Endodermal cell (in vitro differentiated cells): ENCODE results near the gene PTPRE. TPM values are rescaled to one million over a fixed set of nuclear protein-coding genes. Genes with fewer than 3 reads are reported as not detected.
A peak's percentile ranks its signal among the peaks of the same experiment; 100 is the strongest.

Experiments
- DNase-seq: peaks from one replicate; pipeline ENCODE4 v3.0.0-alpha.2; 2017
- H3K27ac ChIP-seq: 2 replicates; pipeline ENCODE4 v1.5.1; 2013; ENCODE audit warnings: mild to moderate bottlenecking, low read depth, low read length, moderate library complexity
- H3K27me3 ChIP-seq: 2 replicates; pipeline ENCODE4 v1.6.1; 2013; ENCODE audit warnings: mild to moderate bottlenecking, low read length, moderate library complexity; ENCODE audit not compliant: insufficient read depth, control insufficient read depth, poor library complexity, severe bottlenecking
- H3K36me3 ChIP-seq: 2 replicates; pipeline ENCODE4 v1.7.0; 2013; ENCODE audit warnings: mild to moderate bottlenecking, low read length, moderate library complexity; ENCODE audit not compliant: control insufficient read depth, insufficient read depth
- H3K4me1 ChIP-seq: one replicate; pipeline ENCODE4 v1.7.0; 2013; ENCODE audit warnings: low read length; ENCODE audit not compliant: control insufficient read depth, insufficient read depth
- H3K4me3 ChIP-seq: 2 replicates; pipeline ENCODE4 v1.5.1; 2013; ENCODE audit warnings: mild to moderate bottlenecking, low read length, moderate library complexity
- H3K9ac ChIP-seq: 2 replicates; pipeline ENCODE4 v1.6.1; 2013; ENCODE audit warnings: mild to moderate bottlenecking, low read length, moderate library complexity; ENCODE audit not compliant: poor library complexity, severe bottlenecking; ENCODE audit errors: extremely low read depth
- H3K9me3 ChIP-seq: 2 replicates; pipeline ENCODE4 v1.6.1; 2013; ENCODE audit warnings: mild to moderate bottlenecking, low read length, moderate library complexity; ENCODE audit not compliant: control insufficient read depth
- H3K27ac Mint-ChIP-seq: 2 replicates; pipeline ENCODE4 v1.8.0; 2020; ENCODE audit warnings: mixed read lengths
- H3K27me3 Mint-ChIP-seq: 2 replicates; pipeline ENCODE4 v1.8.0; 2021; ENCODE audit warnings: mild to moderate bottlenecking, mixed read lengths; ENCODE audit not compliant: insufficient read depth
- H3K36me3 Mint-ChIP-seq: 2 replicates; pipeline ENCODE4 v1.8.0; 2020; ENCODE audit warnings: low read depth, mixed read lengths
- H3K4me1 Mint-ChIP-seq: 2 replicates; pipeline ENCODE4 v1.8.0; 2020; ENCODE audit warnings: mixed read lengths
- H3K4me3 Mint-ChIP-seq: 2 replicates; pipeline ENCODE4 v1.8.0; 2020; ENCODE audit warnings: mild to moderate bottlenecking, moderate library complexity, mixed read lengths
- H3K9me3 Mint-ChIP-seq: 2 replicates; pipeline ENCODE4 v1.8.0; 2020; ENCODE audit warnings: mild to moderate bottlenecking, mixed read lengths
- WGBS, 2 experiments: methylation state at CpG; one replicate each; pipeline versions ENCODE4 v1.1.5 to v1.1.7; 2013; ENCODE audit warnings: missing lambda C conversion rate in 2 of 2, mixed read lengths in 1 of 2; ENCODE audit not compliant: insufficient coverage in 1 of 2, insufficient read length in 1 of 2; 5-methylcytosine and 5-hydroxymethylcytosine counted together
- total RNA-seq, 2 donors: library from RNA; stranded (reverse); fragmentation: NEBNext Ultra II Directional in 1 of 2; extraction: Animal tissue kit (Norgen Biotek cat#: 25700) in 1 of 2; gene quantifications; 2 replicates in 1 of 2; 3 replicates in 1 of 2; pipeline ENCODE4 v1.2.1, GENCODE V29; 2021
- TF ChIP-seq, protein P1 (sequence below): fragments of 200-600 bp; sonication (generic); conservative IDR thresholded peaks from 2 replicates; pipeline ENCODE4 v1.5.0; 2021; ENCODE audit warnings: antibody characterized with exemption, mild to moderate bottlenecking

Gene PTPRE
- total RNA-seq, 2 donors from 2014 or later = 0.75 to 3.0 TPM

GRCh38 chr10:128124813-128125403 lies 218.0 kb downstream of the PTPRE start:
- peaks cover 26% of the 10 kb centered on the region for H3K36me3 ChIP-seq
- TF ChIP-seq, protein P1, sequence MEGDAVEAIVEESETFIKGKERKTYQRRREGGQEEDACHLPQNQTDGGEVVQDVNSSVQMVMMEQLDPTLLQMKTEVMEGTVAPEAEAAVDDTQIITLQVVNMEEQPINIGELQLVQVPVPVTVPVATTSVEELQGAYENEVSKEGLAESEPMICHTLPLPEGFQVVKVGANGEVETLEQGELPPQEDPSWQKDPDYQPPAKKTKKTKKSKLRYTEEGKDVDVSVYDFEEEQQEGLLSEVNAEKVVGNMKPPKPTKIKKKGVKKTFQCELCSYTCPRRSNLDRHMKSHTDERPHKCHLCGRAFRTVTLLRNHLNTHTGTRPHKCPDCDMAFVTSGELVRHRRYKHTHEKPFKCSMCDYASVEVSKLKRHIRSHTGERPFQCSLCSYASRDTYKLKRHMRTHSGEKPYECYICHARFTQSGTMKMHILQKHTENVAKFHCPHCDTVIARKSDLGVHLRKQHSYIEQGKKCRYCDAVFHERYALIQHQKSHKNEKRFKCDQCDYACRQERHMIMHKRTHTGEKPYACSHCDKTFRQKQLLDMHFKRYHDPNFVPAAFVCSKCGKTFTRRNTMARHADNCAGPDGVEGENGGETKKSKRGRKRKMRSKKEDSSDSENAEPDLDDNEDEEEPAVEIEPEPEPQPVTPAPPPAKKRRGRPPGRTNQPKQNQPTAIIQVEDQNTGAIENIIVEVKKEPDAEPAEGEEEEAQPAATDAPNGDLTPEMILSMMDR = no peak
- Mint-ChIP-seq H3K27me3 (no peaks in the 10 kb centered on the region), H3K9me3 (no peaks in the 10 kb centered on the region), H3K4me3 (peak overlapping the region; percentile 83), H3K27ac (peak overlapping the region; percentile 30), H3K36me3 (peaks cover 16% of the 10 kb centered on the region), H3K4me1 (peaks cover 24% of the 10 kb centered on the region)
- H3K9me3 ChIP-seq = no peaks in the 10 kb centered on the region
- peak overlapping the region; percentile 87 for H3K4me3 ChIP-seq
- H3K27ac ChIP-seq = no peak overlapping the region
- H3K4me1 ChIP-seq = no peaks in the 10 kb centered on the region
- WGBS, 2 experiments = 44 to 47% methylated on average over 9 to 11 of the region's 11 CpGs
- no peaks in the 10 kb centered on the region for H3K27me3 ChIP-seq
- peak overlapping the region; percentile 74 for H3K9ac ChIP-seq
- DNase-seq = no peak

DNA sequence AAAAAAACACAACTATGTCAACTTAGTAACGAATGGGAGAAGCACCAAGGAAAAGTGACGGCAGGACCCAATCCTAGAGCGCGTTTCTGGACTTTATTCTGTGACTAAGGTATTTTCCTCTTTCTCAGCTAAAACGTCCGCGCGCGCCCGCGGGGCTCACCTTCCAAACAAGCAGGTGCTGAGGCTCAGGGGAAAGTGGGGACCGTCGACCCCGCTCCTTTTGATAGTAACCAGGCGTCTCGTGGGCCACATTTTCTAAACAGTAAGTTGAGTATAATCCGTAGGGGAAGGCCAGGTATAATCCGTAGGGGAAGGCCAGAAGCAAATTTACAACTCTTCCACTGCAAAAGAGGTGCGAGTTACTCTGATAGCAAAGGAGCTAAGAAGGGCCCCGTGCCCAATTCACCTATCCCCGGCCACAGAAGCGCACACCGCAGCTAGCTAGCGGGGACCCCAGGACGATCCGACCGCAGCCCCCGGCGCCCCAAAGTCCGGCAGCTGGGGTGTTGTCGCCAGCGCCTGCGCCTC lies 218.6 kb downstream of the PTPRE start:
- no peaks in the 10 kb centered on the region for H3K9me3 Mint-ChIP-seq
- H3K36me3 Mint-ChIP-seq = peaks cover 15% of the 10 kb centered on the region
- peaks cover 24% of the 10 kb centered on the region for H3K36me3 ChIP-seq
- H3K9ac ChIP-seq = peak overlapping the region; percentile 74
- peak overlapping the region; percentile 30 for H3K27ac Mint-ChIP-seq
- H3K27me3 ChIP-seq = no peaks in the 10 kb centered on the region
- no peaks in the 10 kb centered on the region for H3K27me3 Mint-ChIP-seq
- H3K4me1 Mint-ChIP-seq = peaks cover 24% of the 10 kb centered on the region
- H3K4me1 ChIP-seq = no peaks in the 10 kb centered on the region
- H3K27ac ChIP-seq = no peak overlapping the region
- peak overlapping the region; percentile 83 for H3K4me3 Mint-ChIP-seq
- DNase-seq = no peak
- TF ChIP-seq, protein P1 = no peak
- 1 to 2% methylated on average over 7 to 33 of the region's 33 CpGs for WGBS, 2 experiments
- no peaks in the 10 kb centered on the region for H3K9me3 ChIP-seq
- H3K4me3 ChIP-seq = peak overlapping the region; percentile 87

- H3K27me3 ChIP-seq = no peaks in the 10 kb centered on the region
- Mint-ChIP-seq H3K4me3 (peak within 1 kb of the TSS; percentile 83), H3K27ac (peak within 1 kb of the TSS; percentile 90), H3K9me3 (no peaks in the 10 kb centered on the region), H3K4me1 (peaks cover 24% of the 10 kb centered on the region), H3K27me3 (no peaks in the 10 kb centered on the region), H3K36me3 (peaks cover 15% of the 10 kb centered on the region)
- TF ChIP-seq, protein P1 = peak; percentile 8
- H3K36me3 ChIP-seq = peaks cover 17% of the 10 kb centered on the region
- peak; percentile 97 for DNase-seq
- no peaks in the 10 kb centered on the region for H3K9me3 ChIP-seq
- H3K4me1 ChIP-seq = no peaks in the 10 kb centered on the region
- H3K27ac ChIP-seq = peak within 1 kb of the TSS; percentile 40
- H3K4me3 ChIP-seq = peak within 1 kb of the TSS; percentile 87
- WGBS, 2 experiments = 0% methylated on average over 7 to 93 of the region's 95 CpGs
- peak within 1 kb of the TSS; percentile 74 for H3K9ac ChIP-seq
Observed at GRCh38 chr10:128125944-128126764, 219.3 kb downstream of the PTPRE start, which contains the start of gene MKI67. Gene MKI67 (minus strand): TSS chr10:128126423. CDS start chr10:128125667, 756 bp downstream.
